GM19324 (cell line): ENCODE results near the gene TPGS1.

ENCODE experiments used
- ATAC-seq: cut with Tn5 transposase; IDR thresholded peaks from one replicate; pipeline ENCODE4 v1.9.1; 2021; ENCODE audit warnings: mild to moderate bottlenecking, moderate library complexity; ENCODE audit not compliant: unreplicated experiment, low FRiP score

TPGS1 gene

GRCh38 chr19:507286-508203 is at the start of gene TPGS1:
Gene TPGS1 (plus strand): TSS chr19:507497. CDS start chr19:507507, 10 bp downstream.
- peak; percentile 60 for ATAC-seq

- no peak for ATAC-seq
Measured at GRCh38 chr19:457636-458035, 49.7 kb upstream of the TPGS1 start.

- ATAC-seq = no peak
Measured at GRCh38 chr19:458091-459042, 48.9 kb upstream of the TPGS1 start.

- no peak for ATAC-seq
Measured at GRCh38 chr19:459724-460511, 47.4 kb upstream of the TPGS1 start.

- ATAC-seq = no peak
Measured at GRCh38 chr19:460877-461720, 46.2 kb upstream of the TPGS1 start, which contains the start of gene SHC2. Gene SHC2 (minus strand): TSS chr19:461033. CDS start chr19:460996, 37 bp downstream.

- no peak for ATAC-seq
Measured at GRCh38 chr19:461721-462551, 45.4 kb upstream of the TPGS1 start.

GRCh38 chr19:463483-464207 is 43.7 kb upstream of the TPGS1 start:
- ATAC-seq = no peak

GRCh38 chr19:464208-464545 is 43.1 kb upstream of the TPGS1 start:
- no peak for ATAC-seq

GRCh38 chr19:465056-465816 is 42.1 kb upstream of the TPGS1 start:
- ATAC-seq = no peak

- ATAC-seq = no peak
Measured at GRCh38 chr19:467554-467953, 39.7 kb upstream of the TPGS1 start.

- ATAC-seq = no peak
Measured at GRCh38 chr19:468587-469256, 38.6 kb upstream of the TPGS1 start.

- no peak for ATAC-seq
Measured at GRCh38 chr19:469833-470232, 37.5 kb upstream of the TPGS1 start.

GRCh38 chr19:470701-471100 is 36.6 kb upstream of the TPGS1 start:
- no peak for ATAC-seq

- ATAC-seq = no peak
Measured at GRCh38 chr19:472005-472858, 35.1 kb upstream of the TPGS1 start.

GRCh38 chr19:474126-475078 is 32.9 kb upstream of the TPGS1 start:
- no peak for ATAC-seq
